CMK (cell line): ENCODE measurements around the gene HCFC1R1.

Source experiments
- DNase-seq: peaks from one replicate; pipeline ENCODE4 v3.0.0-alpha.2; 2010; ENCODE audit warnings: low read depth

The HCFC1R1 gene

GRCh38 chr16:3019594-3020246, 4.0 kb downstream of the HCFC1R1 start:
- DNase-seq: no peak

- no peak for DNase-seq
Measured at GRCh38 chr16:3017794-3018506, 5.8 kb downstream of the HCFC1R1 start, which contains the start of gene CLDN6. Gene CLDN6, minus strand, starts transcription at chr16:3018183. Its CDS starts 2,162 bp downstream, at chr16:3016021.

GRCh38 chr16:3017344-3017743, 6.4 kb downstream of the HCFC1R1 start:
- no peak for DNase-seq

GRCh38 chr16:3015865-3016521, 7.7 kb downstream of the HCFC1R1 start:
- no peak for DNase-seq

GRCh38 chr16:3014971-3015370, 8.8 kb downstream of the HCFC1R1 start:
- DNase-seq: no peak

GRCh38 chr16:3013998-3014690, 9.6 kb downstream of the HCFC1R1 start:
- no peak for DNase-seq

- no peak for DNase-seq
Measured at GRCh38 chr16:3013491-3013951, 10.2 kb downstream of the HCFC1R1 start.

GRCh38 chr16:3012828-3013420, 10.8 kb downstream of the HCFC1R1 start, which contains the start of gene CLDN9:
Gene CLDN9, plus strand, starts transcription at chr16:3012923. Its CDS starts 440 bp downstream, at chr16:3013363.
- no peak for DNase-seq

- no peak for DNase-seq
Measured at GRCh38 chr16:3012246-3012645, 11.5 kb downstream of the HCFC1R1 start.

- no peak for DNase-seq
Measured at GRCh38 chr16:3010510-3010909, 13.2 kb downstream of the HCFC1R1 start.

GRCh38 chr16:3009568-3010390, 14.0 kb downstream of the HCFC1R1 start:
- no peak for DNase-seq

GRCh38 chr16:3008690-3009037, 15.1 kb downstream of the HCFC1R1 start:
- DNase-seq: no peak

GRCh38 chr16:3007957-3008689, 15.6 kb downstream of the HCFC1R1 start:
- peak; percentile 94 for DNase-seq

- DNase-seq: no peak
Measured at GRCh38 chr16:3007059-3007956, 16.4 kb downstream of the HCFC1R1 start.

- no peak for DNase-seq
Measured at GRCh38 chr16:3004781-3005284, 18.9 kb downstream of the HCFC1R1 start.

GRCh38 chr16:3004319-3004718, 19.4 kb downstream of the HCFC1R1 start:
- no peak for DNase-seq

GRCh38 chr16:3003582-3004270, 20.0 kb downstream of the HCFC1R1 start:
- DNase-seq: peak; percentile 100

- DNase-seq: no peak
Measured at GRCh38 chr16:3001316-3001715, 22.4 kb downstream of the HCFC1R1 start.
